Endothelial cell of umbilical vein (primary cell): ENCODE data around the gene GRPR.

Experiments used
- FOS ChIP-seq: IDR thresholded peaks from 2 replicates; pipeline ENCODE4 v1.6.1; 2011; ENCODE audit warnings: mild to moderate bottlenecking, low read length, moderate library complexity, borderline replicate concordance; ENCODE audit not compliant: insufficient read depth
- MYC ChIP-seq: IDR thresholded peaks from one replicate; pipeline ENCODE4 v1.6.1; 2011; ENCODE audit warnings: mild to moderate bottlenecking, low read depth, low read length
- POLR2AphosphoS5 ChIP-seq: IDR thresholded peaks from 2 replicates; pipeline ENCODE4 v1.6.1; 2012; ENCODE audit warnings: low read depth, mild to moderate bottlenecking, control low read depth, low read length, moderate library complexity; ENCODE audit not compliant: insufficient read depth

- TF ChIP-seq POLR2AphosphoS5 (no peak), MYC (no peak), FOS (no peak)
Observed at GRCh38 chrX:16191605-16192004, 68.2 kb downstream of the GRPR start.
